HG03354 (cell line): ENCODE results near the gene ACIN1.
"Not testable (repeated sequence)": the region's sequence is repeated elsewhere in the genome, so short reads cannot be mapped to it uniquely, and the experiment has no call there.

Experiments used
- ATAC-seq: cut with Tn5 transposase; IDR thresholded peaks from one replicate; pipeline ENCODE4 v1.9.1; 2021; ENCODE audit warnings: mild to moderate bottlenecking; ENCODE audit not compliant: unreplicated experiment, poor library complexity, severe bottlenecking

Gene ACIN1

DNA sequence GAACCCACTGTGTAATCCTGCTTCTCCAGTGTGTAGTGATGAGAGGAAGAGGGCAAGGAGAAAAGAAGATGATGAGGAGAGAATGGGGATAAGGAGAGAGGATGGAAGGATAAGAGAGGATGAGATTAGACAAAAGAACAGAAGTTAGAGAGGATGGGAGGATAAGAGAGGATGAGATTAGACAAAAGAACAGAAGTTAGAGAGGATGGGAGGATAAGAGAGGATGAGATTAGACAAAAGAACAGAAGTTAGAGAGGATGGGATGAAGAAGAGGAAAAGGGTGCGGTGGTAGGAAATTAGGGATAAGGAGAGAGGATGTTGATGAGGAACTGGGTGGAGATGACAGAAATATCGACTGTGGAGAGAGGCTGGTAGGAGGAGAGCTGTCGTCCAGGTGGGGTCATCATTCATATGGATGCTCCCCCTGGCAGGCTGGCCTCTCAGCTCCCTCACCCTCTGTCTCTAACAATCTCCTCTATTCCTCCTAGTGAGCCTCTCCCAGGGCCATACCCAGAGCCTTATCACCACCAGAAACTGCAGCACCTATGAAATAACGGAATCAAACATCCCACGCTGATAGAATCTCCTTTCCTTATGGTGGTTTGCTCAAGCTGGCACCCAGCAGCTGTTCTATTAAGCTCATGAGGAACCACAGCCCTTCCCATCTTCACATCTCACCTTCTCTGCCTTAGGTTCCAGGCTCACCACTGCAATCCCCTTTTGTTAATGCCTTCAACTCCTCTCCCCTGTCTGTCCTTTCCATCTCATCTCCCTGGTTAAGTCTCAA, 15.8 kb upstream of the ACIN1 start:
- ATAC-seq: no peak

DNA sequence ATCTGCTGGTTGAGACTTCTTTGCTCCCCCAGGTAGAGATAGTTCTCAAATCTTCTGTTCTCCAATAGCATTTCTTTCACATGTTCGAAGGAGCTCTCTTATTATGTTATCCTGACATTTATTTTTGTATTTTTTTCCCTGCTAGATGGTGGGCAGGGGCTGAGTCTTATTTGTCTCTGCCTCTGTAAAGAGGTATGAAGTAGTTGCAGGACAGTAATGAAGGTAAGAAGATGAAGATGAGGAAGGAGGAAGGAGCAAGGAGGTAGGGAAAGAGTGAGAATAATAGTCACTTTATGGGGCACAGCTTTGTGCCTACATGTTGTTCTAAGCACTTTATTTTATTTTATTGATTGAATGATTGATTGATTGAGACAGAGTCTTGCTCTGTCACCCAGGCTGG, 14.8 kb upstream of the ACIN1 start:
- no peak for ATAC-seq

DNA sequence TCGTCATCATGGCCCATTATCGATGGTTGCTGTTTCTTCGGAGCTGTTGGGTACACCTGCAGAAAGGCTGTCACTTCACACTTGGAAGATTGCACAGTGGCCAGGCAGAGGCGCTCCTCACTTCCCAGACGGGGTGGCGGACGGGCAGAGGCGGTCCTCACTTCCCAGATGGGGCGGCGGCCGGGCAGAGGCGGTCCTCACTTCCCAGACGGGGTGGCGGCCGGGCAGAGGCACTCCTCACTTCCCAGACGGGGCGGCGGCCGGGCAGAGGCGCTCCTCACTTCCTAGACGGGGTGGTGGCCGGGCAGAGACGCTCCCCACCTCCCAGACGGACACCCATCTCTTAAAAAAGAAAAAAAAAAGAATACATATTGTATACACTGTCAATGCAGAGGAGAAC, 13.2 kb upstream of the ACIN1 start:
- ATAC-seq: not testable (repeated sequence)

DNA sequence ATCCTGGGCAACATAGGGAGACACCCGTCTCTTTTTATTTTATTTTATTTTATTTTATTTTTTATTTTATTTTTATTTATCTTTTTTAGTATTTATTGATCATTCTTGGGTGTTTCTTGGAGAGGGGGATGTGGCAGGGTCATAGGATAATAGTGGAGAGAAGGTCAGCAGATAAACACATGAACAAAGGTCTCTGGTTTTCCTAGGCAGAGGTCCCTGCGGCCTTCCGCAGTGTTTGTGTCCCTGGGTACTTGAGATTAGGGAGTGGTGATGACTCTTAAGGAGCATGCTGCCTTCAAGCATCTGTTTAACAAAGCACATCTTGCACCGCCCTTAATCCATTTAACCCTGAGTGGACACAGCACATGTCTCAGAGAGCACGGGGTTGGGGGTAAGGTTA, 12.7 kb upstream of the ACIN1 start:
- not testable (repeated sequence) for ATAC-seq

DNA sequence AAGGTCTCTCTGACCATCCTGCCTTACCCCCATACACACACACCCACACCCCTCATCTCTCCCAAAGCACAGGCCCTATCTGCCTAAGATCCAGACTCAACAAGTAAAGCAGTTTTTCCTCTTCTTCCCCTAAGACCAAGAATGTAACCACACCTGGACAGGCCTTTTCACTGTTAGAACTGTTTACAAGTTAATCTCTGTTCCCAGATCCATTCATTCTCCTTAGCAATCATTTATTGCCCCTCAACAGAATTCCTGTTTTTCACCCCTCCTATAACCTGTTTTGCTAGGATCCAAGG, 11.8 kb upstream of the ACIN1 start:
- no peak for ATAC-seq

DNA sequence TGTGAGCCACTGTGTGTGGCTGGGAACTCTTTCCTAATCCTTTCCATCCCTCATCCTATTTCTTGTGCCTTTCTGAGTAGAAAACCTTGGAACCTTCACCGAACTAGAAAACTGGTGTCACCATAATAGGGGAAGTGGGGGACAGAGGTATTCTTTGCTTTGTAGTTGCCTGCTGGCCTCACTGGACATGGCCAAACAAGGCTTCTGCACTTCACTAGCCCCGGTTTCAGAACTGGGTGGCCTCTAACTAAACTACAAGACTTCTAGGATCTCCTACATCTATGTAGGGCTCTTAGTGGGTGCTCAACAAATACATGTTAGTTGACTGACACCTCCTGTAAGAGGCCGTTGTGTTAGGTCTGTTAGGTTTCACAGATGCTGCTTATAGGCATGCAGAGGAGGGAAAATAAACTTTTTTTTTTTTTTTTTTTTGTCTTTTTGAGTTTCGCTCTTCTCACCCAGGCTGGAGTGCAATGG, 10.4 kb upstream of the ACIN1 start:
- no peak for ATAC-seq

DNA sequence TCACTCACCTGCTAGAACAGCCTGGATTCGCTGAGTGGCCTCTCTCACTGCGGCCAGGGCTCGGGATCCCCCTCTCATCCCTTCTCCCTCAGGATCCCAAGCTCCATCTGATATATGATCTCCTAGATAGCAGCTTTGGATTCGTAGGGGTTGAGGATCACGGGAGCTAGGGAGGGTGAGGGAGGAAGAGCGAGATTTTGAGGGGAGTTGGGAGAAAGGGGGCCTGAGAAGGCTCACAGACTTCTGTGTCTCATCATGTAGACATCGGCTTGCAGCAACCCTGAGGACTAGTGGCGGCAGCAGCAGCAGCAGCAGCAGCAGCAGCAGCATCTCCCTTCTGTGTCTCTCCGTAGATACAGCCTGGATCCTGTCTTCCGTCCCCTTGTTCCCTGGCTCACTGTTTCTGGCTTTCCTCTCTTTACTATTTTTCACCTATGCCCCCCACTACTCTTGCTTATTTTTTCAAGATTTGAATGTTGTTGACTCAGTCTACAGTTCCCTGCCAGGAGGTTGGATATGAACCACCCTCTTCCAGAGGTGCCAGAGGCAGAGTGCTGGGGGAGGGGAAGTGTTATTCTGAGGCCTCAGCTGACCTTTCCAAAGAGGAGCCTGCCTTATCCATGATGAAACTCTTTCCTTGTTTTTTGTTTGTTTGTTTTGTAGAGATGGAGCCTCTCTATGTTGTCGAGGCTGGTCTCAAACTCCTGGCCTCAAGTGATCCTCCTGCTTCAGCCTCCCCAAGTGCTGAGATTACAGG, 9.8 kb upstream of the ACIN1 start, which contains the start of gene CIROP:
Gene CIROP (minus strand): TSS at position 399 of the 757 bp plus-strand sequence. CDS start 69 bp downstream, at position 330.
- ATAC-seq: no peak

DNA sequence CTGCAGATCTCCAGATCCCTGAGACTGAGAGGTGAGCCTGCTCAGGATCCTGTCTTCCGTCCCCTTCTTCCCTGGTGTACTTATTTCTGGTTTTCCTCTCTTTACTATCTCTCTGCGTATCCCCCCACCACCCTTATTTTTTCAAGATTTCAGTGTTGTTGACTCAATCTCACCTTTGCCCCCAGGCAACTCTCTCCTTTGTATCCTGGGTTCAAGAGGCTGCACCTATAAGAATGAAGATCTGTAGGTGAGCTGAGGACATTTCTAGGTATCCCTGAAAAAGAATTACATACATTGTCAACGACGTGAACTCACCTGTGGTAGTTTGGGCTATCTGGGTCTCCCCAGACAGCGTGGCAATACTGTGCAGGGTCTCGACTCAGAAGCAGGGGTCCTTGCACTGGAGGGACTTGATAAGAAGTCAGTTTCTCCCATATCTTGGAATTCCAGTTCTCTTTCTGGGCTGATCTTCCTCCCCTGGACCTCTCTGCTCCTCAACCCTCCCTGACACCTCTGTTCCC, 9.2 kb upstream of the ACIN1 start:
- no peak for ATAC-seq

DNA sequence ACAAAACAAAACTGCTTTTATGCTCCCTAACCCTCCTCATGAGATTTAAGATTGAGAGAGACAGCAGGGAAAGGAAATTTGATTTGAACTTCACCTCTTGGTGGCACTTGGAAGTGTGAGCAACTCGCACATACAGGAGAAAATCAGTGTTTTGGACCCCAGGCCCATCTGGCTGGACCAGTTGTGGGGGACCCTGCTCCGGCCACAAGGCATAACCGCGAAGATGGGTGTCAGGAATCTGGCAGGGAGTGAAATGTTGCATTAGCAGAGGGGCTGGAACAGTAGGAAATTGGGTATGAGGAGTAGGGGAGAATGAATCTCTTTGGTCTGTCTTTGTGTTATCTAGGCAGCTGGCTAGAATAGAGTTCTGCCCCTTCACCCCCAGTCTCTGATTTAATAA, 8.6 kb upstream of the ACIN1 start:
- no peak for ATAC-seq

DNA sequence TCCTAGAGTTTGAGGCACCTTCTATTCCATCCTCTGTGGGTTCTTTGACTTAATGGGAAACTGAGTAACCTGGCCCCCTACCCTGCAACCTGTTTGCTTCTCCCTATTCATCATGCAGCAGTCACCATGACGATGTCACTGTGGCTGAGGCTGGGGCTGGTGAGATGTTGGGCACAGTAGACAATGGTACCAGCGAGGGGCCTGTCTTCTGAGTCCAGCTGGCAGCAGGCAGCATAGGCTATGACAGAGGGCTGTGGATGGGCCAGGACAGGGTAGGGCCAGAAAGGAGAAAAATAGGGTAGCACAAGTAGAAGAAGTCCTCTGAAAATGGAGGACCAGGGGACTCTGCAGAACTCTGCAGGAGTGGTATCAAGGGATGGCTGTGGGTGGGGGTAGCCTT, 7.9 kb upstream of the ACIN1 start:
- ATAC-seq: no peak

DNA sequence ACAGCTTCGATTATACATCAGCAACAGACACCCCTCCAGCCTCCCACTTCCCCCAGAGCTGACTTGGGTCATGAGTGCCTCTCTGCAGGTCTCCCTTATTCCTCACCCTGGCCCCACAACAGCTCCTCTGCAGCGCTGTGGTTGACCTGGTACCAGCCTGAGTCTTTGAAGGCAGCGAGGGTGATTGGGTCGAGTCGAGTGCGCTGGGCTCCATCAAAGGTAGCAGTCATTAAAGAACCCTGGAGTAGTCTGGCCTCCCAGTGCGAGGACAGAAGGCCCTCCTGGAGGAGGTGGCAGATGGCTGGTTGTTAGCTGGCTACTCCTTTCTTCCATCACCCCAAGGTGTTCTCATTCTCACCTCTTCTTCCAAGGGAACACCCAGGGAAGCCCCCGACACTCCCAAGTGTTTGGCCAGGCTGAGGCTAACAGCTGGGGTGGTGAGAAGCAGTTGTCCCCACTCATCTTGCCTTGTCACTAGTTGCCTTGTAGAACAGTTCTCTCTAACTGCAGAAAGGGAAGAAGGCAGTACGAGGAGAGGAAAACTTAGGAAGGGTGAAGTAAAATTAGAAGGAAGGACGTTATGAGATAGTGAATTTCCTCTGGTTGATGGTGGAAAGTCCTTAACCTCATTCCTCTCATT, 7.2 kb upstream of the ACIN1 start:
- ATAC-seq: no peak

DNA sequence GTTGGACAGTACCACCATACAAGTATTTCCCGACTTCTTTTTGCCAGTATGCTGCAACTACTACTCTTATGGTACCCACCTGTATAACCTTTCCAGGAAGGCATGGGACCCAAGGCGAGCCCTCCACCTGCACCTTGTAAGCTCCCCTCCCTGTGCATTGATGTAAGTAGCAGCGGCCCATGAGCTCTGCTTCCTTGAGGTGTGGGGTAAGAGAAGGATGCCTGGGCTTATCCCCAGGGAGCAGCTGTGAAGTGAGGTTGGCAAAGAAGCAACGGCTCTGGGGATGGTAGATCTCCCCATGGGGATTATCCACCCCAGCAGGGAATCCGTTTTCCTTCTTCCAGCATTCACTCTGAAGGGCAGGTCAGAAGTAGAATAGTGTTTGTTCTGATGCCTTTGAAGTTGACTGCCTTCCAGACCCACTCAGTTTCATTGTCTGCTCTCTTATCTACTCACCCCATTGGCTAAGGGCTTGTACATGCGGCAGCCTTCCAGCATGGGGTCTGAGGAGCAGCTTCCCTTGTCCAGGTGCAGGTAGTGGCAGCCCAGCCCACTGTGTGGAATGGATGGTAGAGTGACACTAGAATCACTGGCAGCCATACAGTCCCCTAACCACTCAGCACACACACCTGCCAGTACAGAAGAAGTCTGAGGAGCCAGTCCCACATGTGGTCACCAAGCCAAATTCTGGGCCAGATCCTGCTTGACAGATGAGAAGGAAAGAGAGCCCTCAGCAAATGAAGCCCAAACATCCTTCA, 6.5 kb upstream of the ACIN1 start:
- no peak for ATAC-seq

DNA sequence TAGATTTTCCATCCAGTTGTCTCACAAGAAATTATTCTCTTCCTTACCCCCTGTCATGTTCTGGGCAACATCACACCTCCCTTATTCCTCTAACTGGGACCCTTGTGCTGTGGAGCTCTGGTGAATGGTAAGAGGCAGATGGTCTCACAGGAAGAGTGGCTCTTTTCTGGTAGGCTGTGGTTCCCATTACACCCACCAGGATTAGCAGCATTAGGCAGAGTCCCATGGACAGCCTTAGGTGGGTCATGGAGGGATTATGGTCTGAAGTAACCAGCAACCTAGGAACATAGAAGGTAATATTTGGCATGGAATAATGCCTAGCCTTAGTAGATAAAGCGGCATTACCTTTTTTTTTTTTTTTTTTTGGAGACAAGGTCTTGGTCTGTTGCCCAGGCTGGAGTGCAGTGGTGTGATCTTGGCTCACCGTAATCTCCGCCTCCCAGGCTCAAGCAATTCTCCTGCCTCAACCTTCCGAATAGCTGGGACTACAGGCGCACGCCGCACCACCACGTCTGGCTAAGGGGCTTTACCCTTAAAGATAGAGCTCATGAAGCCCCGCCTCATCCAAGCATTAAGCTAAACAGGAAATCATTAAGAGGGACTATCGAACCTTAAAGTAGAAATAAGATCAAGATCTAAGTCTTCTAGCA, 4.4 kb upstream of the ACIN1 start:
- ATAC-seq: no peak

DNA sequence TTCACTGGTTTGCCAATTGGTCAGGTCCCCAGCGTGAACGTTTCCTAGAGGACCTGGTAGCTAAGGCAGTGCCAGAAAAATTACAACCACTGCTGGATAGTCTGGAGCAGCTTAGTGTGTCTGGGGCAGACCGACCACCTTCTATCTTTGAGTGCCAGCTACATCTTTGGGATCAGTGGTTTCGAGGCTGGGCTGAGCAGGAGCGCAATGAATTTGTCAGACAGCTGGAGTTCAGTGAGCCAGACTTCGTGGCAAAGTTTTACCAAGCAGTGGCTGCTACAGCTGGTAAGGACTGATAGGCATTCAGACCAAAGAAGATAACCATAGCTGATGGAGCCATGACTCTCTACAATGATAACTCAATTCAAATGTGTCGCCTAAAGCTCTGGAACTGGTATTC, 2.9 kb upstream of the ACIN1 start:
- no peak for ATAC-seq

DNA sequence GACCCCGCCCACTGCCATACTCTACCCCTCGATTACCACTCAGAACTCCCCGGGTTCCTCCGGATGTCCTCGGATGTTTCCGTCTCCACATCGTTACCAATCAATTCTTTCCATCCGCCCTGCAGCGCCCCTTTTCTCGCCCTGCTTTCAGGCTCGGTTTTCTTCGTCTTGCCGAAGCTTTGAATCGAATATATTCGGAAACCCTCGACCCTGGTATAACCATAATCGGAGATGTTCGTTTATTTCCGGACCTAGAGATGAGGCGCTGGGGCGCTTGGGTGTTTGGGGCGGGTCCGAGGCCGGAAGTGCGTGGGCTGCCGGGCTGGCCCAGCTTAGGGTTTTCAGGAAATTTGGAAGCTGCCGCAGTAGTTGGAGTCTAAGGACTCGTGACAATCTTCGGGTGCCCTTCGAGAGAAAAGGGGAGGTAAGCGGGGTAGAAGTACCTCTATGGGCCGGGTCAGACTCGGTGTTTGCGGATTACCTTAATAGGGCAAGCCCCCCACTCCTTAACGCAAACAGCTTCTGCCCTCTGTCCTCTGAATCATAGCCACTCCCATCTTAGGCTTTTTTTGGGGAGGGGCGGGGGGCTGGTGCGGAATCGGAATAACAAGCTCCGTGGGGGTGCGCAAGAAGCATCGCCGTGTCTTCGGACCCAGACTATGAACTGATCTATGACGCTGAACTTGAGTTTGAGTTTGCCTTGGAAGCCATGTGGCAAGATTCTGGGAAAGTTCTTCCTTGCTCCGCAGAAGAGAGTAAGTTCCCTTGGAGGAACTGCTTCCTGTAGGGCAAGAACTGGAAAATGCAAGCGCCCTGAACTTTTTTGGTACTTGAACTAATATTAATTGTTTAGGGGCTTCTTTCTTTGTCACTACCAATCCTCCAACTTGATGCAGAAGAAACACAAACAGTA, 516 bp upstream of the ACIN1 start, which contains the start of gene C14orf119:
Gene C14orf119 (plus strand): TSS at position 310 of the 913 bp plus-strand sequence. CDS start 2,154 bp downstream, outside the sequence.
- peak; percentile 91 for ATAC-seq

DNA sequence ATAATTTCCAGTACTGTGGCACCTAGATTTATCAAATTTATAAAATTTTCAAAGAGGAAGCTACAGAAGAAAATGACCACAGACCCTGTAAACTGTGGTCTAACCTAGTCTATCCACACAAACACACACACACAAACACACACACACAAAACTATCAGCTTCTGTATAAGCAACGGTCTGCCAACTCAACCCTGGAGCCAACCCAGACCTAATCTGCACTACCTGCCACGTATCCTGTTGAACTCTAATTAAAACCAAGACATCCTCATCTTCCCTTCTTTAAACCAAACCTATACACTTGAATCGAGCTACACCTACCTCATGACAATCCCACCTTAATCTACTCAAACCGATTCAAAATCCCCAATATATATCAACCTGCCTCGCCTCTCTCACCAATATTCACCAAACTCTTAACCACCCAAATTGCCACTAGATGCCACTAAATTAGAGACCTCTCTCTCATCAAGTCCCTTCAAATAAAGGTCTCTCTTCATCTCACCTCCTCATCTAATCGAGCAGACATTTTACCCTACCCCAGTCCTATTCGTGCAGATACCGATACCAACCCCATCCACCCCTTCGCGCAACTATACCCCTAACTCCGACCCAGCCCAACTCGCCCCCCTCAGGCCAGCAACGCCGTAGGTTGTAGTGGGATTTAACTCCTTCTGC, 808 bp downstream of the ACIN1 start:
- ATAC-seq: peak; percentile 42

DNA sequence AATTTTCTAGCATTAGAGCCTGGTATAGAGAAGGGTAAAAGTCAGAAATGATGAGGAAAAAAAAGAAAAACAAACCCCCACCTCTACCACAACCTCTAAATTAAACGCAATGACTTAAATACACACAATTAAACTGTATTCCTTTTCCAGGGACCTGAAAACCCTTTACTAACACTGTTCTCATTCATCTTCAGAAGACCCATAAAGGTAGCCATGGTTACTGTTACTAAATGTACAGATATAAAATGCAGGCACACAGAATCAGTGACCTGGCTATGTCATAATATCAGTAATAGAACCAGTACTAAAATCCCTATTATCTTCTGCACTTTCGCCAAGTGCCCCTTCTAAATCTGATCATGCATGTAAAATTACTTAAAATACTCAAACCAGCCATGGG, 1.4 kb downstream of the ACIN1 start:
- ATAC-seq: no peak

DNA sequence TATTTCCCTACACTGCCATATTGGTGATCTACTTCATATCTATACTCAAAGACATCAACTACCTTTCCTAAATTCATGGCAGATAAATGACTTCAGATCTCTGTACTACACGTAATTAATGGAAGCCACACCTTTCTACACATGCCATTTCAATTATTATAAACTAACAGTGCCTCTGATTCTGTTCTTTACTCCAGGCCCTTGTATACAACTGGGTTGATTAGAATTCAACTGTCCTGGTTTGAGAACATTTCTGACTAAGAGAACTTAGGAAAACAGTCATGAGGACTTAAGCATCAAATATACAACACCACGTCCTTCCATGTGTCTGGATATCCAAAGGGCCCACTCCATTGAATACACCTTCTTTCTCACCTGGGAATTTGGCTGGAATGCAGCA, 1.8 kb downstream of the ACIN1 start:
- no peak for ATAC-seq
